Vagina (tissue), 2 donors: ENCODE data around the gene SPOCK1. TPM values are rescaled to one million over a fixed set of nuclear protein-coding genes. Genes with fewer than 3 reads are reported as not detected.

Experiments
- DNase-seq, 2 donors: peaks; one replicate each; pipeline ENCODE4 v3.0.0-alpha.2; 2017; ENCODE audit errors: extremely low spot score in 2 of 2
- H3K27ac ChIP-seq: fragments of 200-600 bp; sonication (generic); one replicate; pipeline ENCODE4 v1.5.1; 2019
- H3K27me3 ChIP-seq: fragments of 200-600 bp; sonication (generic); one replicate; pipeline ENCODE4 v1.5.1; 2019
- H3K36me3 ChIP-seq, 2 donors: fragments of 200-600 bp; sonication (generic); one replicate each; pipeline ENCODE4 v1.5.1; 2017 to 2019
- H3K4me1 ChIP-seq: fragments of 200-600 bp; sonication (generic); one replicate; pipeline ENCODE4 v1.5.1; 2019
- H3K4me3 ChIP-seq, 2 donors: fragments of 200-600 bp; sonication (generic); 1 replicate in 1 of 2; 2 replicates in 1 of 2; pipeline ENCODE4 v1.5.1; 2016 to 2019
- H3K9me3 ChIP-seq: fragments of 200-600 bp; sonication (generic); one replicate; pipeline ENCODE4 v1.5.1; 2019
- POLR2A ChIP-seq, 2 donors: fragments of 450-650 bp; IDR thresholded peaks; one replicate each; pipeline ENCODE4 v1.6.1; 2017; ENCODE audit warnings: antibody characterized with exemption in 2 of 2, mild to moderate bottlenecking in 2 of 2, moderate library complexity in 2 of 2
- POLR2AphosphoS5 ChIP-seq, 2 donors: sonication (generic); formaldehyde crosslinking; IDR thresholded peaks; one replicate each; pipeline ENCODE4 v1.9.0; 2017; ENCODE audit warnings: antibody characterized with exemption in 2 of 2, mild to moderate bottlenecking in 2 of 2, low read depth in 1 of 2; ENCODE audit not compliant: insufficient read depth in 1 of 2
- intact Hi-C: fragments of 100-400 bp; cut with DNase I; formaldehyde crosslinking; loops from one replicate; pipeline ENCODE4 v1.15.1; 2023
- total RNA-seq: library from RNA; depleted of rRNA; stranded (reverse); fragments of >200 nt; gene quantifications from one replicate; pipeline ENCODE4 v1.2.3, GENCODE V29; 2016
- TF ChIP-seq, protein P1 (sequence below), 3 experiments: fragments of 450-650 bp in 2 of 3; fragments of 200-600 bp in 1 of 3; sonication (generic) in 1 of 3; IDR thresholded peaks; one replicate each; pipeline ENCODE4 v1.5.1; 2017 to 2019; ENCODE audit warnings: antibody characterized with exemption in 3 of 3, mild to moderate bottlenecking in 2 of 3, moderate library complexity in 2 of 3

The SPOCK1 gene
- total RNA-seq, 1 donor from 2014 or later: 70.7 TPM

DNA sequence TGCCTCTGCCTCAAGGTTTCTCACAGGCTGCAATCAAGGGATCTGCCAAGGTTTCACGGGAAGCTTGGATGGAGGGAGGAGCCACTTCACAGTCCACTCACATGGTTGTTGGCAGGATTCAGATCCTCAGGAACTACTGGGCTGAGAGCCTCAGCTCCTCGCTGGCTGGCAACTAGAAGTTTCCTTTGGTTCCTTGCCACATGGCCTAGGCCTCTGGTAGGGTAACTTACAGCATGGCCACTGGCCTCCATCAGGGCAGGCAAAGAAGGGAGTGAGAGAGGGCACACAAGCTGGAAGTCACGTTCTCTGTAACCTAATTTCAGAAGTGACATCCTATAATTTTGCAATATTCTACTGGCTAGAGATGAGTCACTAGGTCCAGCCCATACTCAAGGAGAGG, 32.2 kb downstream of the SPOCK1 start:
- TF ChIP-seq, protein P1, sequence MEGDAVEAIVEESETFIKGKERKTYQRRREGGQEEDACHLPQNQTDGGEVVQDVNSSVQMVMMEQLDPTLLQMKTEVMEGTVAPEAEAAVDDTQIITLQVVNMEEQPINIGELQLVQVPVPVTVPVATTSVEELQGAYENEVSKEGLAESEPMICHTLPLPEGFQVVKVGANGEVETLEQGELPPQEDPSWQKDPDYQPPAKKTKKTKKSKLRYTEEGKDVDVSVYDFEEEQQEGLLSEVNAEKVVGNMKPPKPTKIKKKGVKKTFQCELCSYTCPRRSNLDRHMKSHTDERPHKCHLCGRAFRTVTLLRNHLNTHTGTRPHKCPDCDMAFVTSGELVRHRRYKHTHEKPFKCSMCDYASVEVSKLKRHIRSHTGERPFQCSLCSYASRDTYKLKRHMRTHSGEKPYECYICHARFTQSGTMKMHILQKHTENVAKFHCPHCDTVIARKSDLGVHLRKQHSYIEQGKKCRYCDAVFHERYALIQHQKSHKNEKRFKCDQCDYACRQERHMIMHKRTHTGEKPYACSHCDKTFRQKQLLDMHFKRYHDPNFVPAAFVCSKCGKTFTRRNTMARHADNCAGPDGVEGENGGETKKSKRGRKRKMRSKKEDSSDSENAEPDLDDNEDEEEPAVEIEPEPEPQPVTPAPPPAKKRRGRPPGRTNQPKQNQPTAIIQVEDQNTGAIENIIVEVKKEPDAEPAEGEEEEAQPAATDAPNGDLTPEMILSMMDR (IDR thresholded peaks at IDR 0.05): no peak
- TF ChIP-seq POLR2AphosphoS5 (IDR thresholded peaks at IDR 0.05; ENCODE audit: insufficient read depth in 1 of 2, low read depth in 1 of 2): no peak
- no peak for TF ChIP-seq POLR2A (IDR thresholded peaks at IDR 0.05)
- H3K27me3 ChIP-seq: no peaks in the 10 kb centered on the region
- H3K9me3 ChIP-seq: no peaks in the 10 kb centered on the region
- no peaks in the 10 kb centered on the region for H3K4me1 ChIP-seq
- H3K36me3 ChIP-seq: no peaks in the 10 kb centered on the region
- DNase-seq: no peak
- intact Hi-C loops: no loop called here
- H3K27ac ChIP-seq: no peak overlapping the region
- no peak overlapping the region for H3K4me3 ChIP-seq

DNA sequence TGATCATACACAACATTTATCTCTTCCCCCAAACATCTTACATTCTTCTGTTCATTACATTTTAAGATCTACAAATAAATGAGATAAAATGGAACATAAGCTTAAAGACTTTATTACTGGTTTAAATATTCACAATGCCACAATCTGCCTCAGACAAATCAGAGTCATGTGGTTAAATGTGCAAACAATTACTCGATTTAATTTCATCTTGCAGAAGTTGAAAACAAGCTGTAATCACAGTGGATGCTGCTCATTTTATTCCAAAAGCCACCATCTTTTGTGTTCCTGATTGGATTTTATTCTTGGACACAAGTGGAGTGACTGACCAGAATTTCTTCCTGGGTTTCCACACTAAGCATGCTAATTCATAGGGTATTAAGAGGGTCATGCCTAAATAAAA, 33.2 kb downstream of the SPOCK1 start:
- Histone ChIP-seq H3K27me3 (no peaks in the 10 kb centered on the region), H3K27ac (no peak overlapping the region), H3K4me3 (no peak overlapping the region), H3K4me1 (no peaks in the 10 kb centered on the region), H3K9me3 (no peaks in the 10 kb centered on the region), H3K36me3 (no peaks in the 10 kb centered on the region)
- intact Hi-C loops: no loop called here
- no peak for DNase-seq
- TF ChIP-seq POLR2AphosphoS5 (IDR thresholded peaks at IDR 0.05; ENCODE audit: insufficient read depth in 1 of 2, low read depth in 1 of 2) (no peak), POLR2A (IDR thresholded peaks at IDR 0.05) (no peak)
- TF ChIP-seq, protein P1 (IDR thresholded peaks at IDR 0.05): no peak

- Histone ChIP-seq H3K36me3 (no peaks in the 10 kb centered on the region), H3K9me3 (no peaks in the 10 kb centered on the region), H3K27me3 (no peaks in the 10 kb centered on the region), H3K27ac (no peak overlapping the region), H3K4me1 (no peaks in the 10 kb centered on the region), H3K4me3 (no peak overlapping the region)
- intact Hi-C loops: no loop called here
- no peak for DNase-seq
- TF ChIP-seq, protein P1 (IDR thresholded peaks at IDR 0.05): no peak
- no peak for TF ChIP-seq POLR2AphosphoS5 (IDR thresholded peaks at IDR 0.05; ENCODE audit: insufficient read depth in 1 of 2, low read depth in 1 of 2)
- TF ChIP-seq POLR2A (IDR thresholded peaks at IDR 0.05): no peak
Measured at GRCh38 chr5:137462816-137463520, 36.2 kb downstream of the SPOCK1 start.

GRCh38 chr5:137462265-137462590, 36.9 kb downstream of the SPOCK1 start:
- Histone ChIP-seq H3K9me3 (no peaks in the 10 kb centered on the region), H3K27ac (no peak overlapping the region), H3K4me1 (no peaks in the 10 kb centered on the region), H3K36me3 (no peaks in the 10 kb centered on the region), H3K4me3 (no peak overlapping the region), H3K27me3 (no peaks in the 10 kb centered on the region)
- intact Hi-C loops: no loop called here
- no peak for DNase-seq
- TF ChIP-seq POLR2A (IDR thresholded peaks at IDR 0.05) (no peak), POLR2AphosphoS5 (IDR thresholded peaks at IDR 0.05; ENCODE audit: insufficient read depth in 1 of 2, low read depth in 1 of 2) (no peak)
- TF ChIP-seq, protein P1 (IDR thresholded peaks at IDR 0.05): no peak

- Histone ChIP-seq H3K27me3 (no peaks in the 10 kb centered on the region), H3K9me3 (no peaks in the 10 kb centered on the region), H3K27ac (no peak overlapping the region), H3K36me3 (no peaks in the 10 kb centered on the region), H3K4me3 (no peak overlapping the region), H3K4me1 (no peaks in the 10 kb centered on the region)
- DNase-seq: no peak
- intact Hi-C loops: no loop called here
- TF ChIP-seq POLR2A (IDR thresholded peaks at IDR 0.05) (no peak), POLR2AphosphoS5 (IDR thresholded peaks at IDR 0.05; ENCODE audit: insufficient read depth in 1 of 2, low read depth in 1 of 2) (no peak)
- TF ChIP-seq, protein P1 (IDR thresholded peaks at IDR 0.05): no peak
Measured at GRCh38 chr5:137461391-137462264, 37.5 kb downstream of the SPOCK1 start.
